GM19468 (cell line): Measurements from ENCODE around the gene MTPN.

Experiments used
- ATAC-seq: cut with Tn5 transposase; IDR thresholded peaks from one replicate; pipeline ENCODE4 v1.9.1; 2021; ENCODE audit warnings: mild to moderate bottlenecking, moderate library complexity, moderate number of reproducible peaks; ENCODE audit not compliant: unreplicated experiment; ENCODE audit errors: extremely low read depth

Gene MTPN

GRCh38 chr7:135977007-135977741, at the start of gene MTPN:
TSS of gene MTPN (minus strand) at chr7:135977359. CDS start at chr7:135977100, 259 bp downstream.
- peak; percentile 40 for ATAC-seq

GRCh38 chr7:136026209-136026608, 49.0 kb upstream of the MTPN start:
- no peak for ATAC-seq

GRCh38 chr7:136023134-136023869, 46.1 kb upstream of the MTPN start:
- ATAC-seq: no peak

GRCh38 chr7:136020556-136020955, 43.4 kb upstream of the MTPN start:
- no peak for ATAC-seq

GRCh38 chr7:136018104-136018503, 40.9 kb upstream of the MTPN start:
- no peak for ATAC-seq

GRCh38 chr7:136016649-136017395, 39.7 kb upstream of the MTPN start:
- no peak for ATAC-seq

GRCh38 chr7:136015638-136016037, 38.5 kb upstream of the MTPN start:
- no peak for ATAC-seq

GRCh38 chr7:136014659-136015058, 37.5 kb upstream of the MTPN start:
- no peak for ATAC-seq

- ATAC-seq: no peak
Observed at GRCh38 chr7:136012238-136012637, 35.1 kb upstream of the MTPN start.

- no peak for ATAC-seq
Observed at GRCh38 chr7:136009488-136010079, 32.4 kb upstream of the MTPN start.

GRCh38 chr7:136006208-136006607, 29.0 kb upstream of the MTPN start:
- ATAC-seq: no peak

- no peak for ATAC-seq
Observed at GRCh38 chr7:136004083-136004482, 26.9 kb upstream of the MTPN start.

- no peak for ATAC-seq
Observed at GRCh38 chr7:136002802-136003201, 25.6 kb upstream of the MTPN start.

GRCh38 chr7:136000288-136000913, 23.2 kb upstream of the MTPN start:
- no peak for ATAC-seq

GRCh38 chr7:135998081-135998480, 20.9 kb upstream of the MTPN start:
- ATAC-seq: no peak

GRCh38 chr7:135995748-135996147, 18.6 kb upstream of the MTPN start:
- no peak for ATAC-seq

- ATAC-seq: no peak
Observed at GRCh38 chr7:135994466-135995205, 17.5 kb upstream of the MTPN start.

- no peak for ATAC-seq
Observed at GRCh38 chr7:135993950-135994349, 16.8 kb upstream of the MTPN start.

GRCh38 chr7:135991906-135992305, 14.7 kb upstream of the MTPN start:
- ATAC-seq: no peak
